Stimulated activated CD4-positive, alpha-beta T cell treated with anti-CD3 and anti-CD28 coated beads, Interleukin-12 subunit alpha, Interleukin-12 subunit beta, amount 100 ng/mL, for 24 hours (primary cell): ENCODE results near the gene GALNT18.

Source experiments
- DNase-seq, 2 experiments: peaks; one replicate each; pipeline ENCODE4 v3.0.0-alpha.2; 2020; ENCODE audit warnings: low read depth in 2 of 2

The GALNT18 gene

GRCh38 chr11:11436715-11437313 is 185.0 kb downstream of the GALNT18 start:
- DNase-seq: no peak

GRCh38 chr11:11435635-11436034 is 186.2 kb downstream of the GALNT18 start:
- DNase-seq: no peak

GRCh38 chr11:11433960-11434359 is 187.8 kb downstream of the GALNT18 start:
- no peak for DNase-seq

GRCh38 chr11:11432621-11433319 is 189.0 kb downstream of the GALNT18 start:
- DNase-seq: no peak

GRCh38 chr11:11430431-11430830 is 191.4 kb downstream of the GALNT18 start:
- DNase-seq: no peak

GRCh38 chr11:11428714-11429113 is 193.1 kb downstream of the GALNT18 start:
- DNase-seq: no peak

- DNase-seq: no peak
These were observed 194.3 kb downstream of the GALNT18 start for GRCh38 chr11:11427542-11427941.

GRCh38 chr11:11427140-11427539 is 194.7 kb downstream of the GALNT18 start:
- DNase-seq: no peak

GRCh38 chr11:11426226-11426952 is 195.4 kb downstream of the GALNT18 start:
- DNase-seq: no peak

GRCh38 chr11:11425806-11426205 is 196.0 kb downstream of the GALNT18 start:
- DNase-seq: no peak

- DNase-seq: no peak
These were observed 197.1 kb downstream of the GALNT18 start for GRCh38 chr11:11424688-11425087.

GRCh38 chr11:11422411-11423128 is 199.2 kb downstream of the GALNT18 start:
- no peak for DNase-seq

GRCh38 chr11:11421509-11421908 is 200.3 kb downstream of the GALNT18 start:
- DNase-seq: no peak

- no peak for DNase-seq
These were observed 200.9 kb downstream of the GALNT18 start for GRCh38 chr11:11420899-11421285.

- no peak for DNase-seq
These were observed 201.5 kb downstream of the GALNT18 start for GRCh38 chr11:11420191-11420898.

- no peak for DNase-seq
These were observed 202.1 kb downstream of the GALNT18 start for GRCh38 chr11:11419747-11420146.

GRCh38 chr11:11416917-11417316 is 204.9 kb downstream of the GALNT18 start:
- DNase-seq: no peak

- DNase-seq: no peak
These were observed 205.3 kb downstream of the GALNT18 start for GRCh38 chr11:11416502-11416901.

- DNase-seq: no peak
These were observed 205.9 kb downstream of the GALNT18 start for GRCh38 chr11:11415901-11416300.

GRCh38 chr11:11414996-11415395 is 206.8 kb downstream of the GALNT18 start:
- DNase-seq: no peak

GRCh38 chr11:11413776-11414175 is 208.0 kb downstream of the GALNT18 start:
- DNase-seq: no peak
